HG03097 (cell line): Measurements from ENCODE around the gene MND1.

Experiments used
- ATAC-seq: cut with Tn5 transposase; IDR thresholded peaks from one replicate; pipeline ENCODE4 v1.9.1; 2021; ENCODE audit not compliant: unreplicated experiment, low FRiP score

MND1 gene

GRCh38 chr4:153344131-153345011, at the start of gene MND1:
TSS of gene MND1 (plus strand) at chr4:153344688. CDS start at chr4:153344738, 50 bp downstream.
- ATAC-seq = peak; percentile 76

- no peak for ATAC-seq
Observed at GRCh38 chr4:153295131-153295755, 49.2 kb upstream of the MND1 start.

- ATAC-seq = no peak
Observed at GRCh38 chr4:153296040-153296823, 48.3 kb upstream of the MND1 start.

- ATAC-seq = no peak
Observed at GRCh38 chr4:153297116-153297515, 47.4 kb upstream of the MND1 start.

GRCh38 chr4:153310793-153311192, 33.7 kb upstream of the MND1 start:
- no peak for ATAC-seq

- ATAC-seq = no peak
Observed at GRCh38 chr4:153314915-153315314, 29.6 kb upstream of the MND1 start.

- no peak for ATAC-seq
Observed at GRCh38 chr4:153318696-153319320, 25.7 kb upstream of the MND1 start.

GRCh38 chr4:153322791-153323190, 21.7 kb upstream of the MND1 start:
- no peak for ATAC-seq

GRCh38 chr4:153324046-153324445, 20.4 kb upstream of the MND1 start:
- no peak for ATAC-seq

GRCh38 chr4:153325558-153325957, 18.9 kb upstream of the MND1 start:
- no peak for ATAC-seq

- no peak for ATAC-seq
Observed at GRCh38 chr4:153326513-153326912, 18.0 kb upstream of the MND1 start.

- no peak for ATAC-seq
Observed at GRCh38 chr4:153327247-153327646, 17.2 kb upstream of the MND1 start.

- no peak for ATAC-seq
Observed at GRCh38 chr4:153332936-153333335, 11.6 kb upstream of the MND1 start.

- ATAC-seq = no peak
Observed at GRCh38 chr4:153333874-153334273, 10.6 kb upstream of the MND1 start.

- ATAC-seq = no peak
Observed at GRCh38 chr4:153335665-153336064, 8.8 kb upstream of the MND1 start.

- no peak for ATAC-seq
Observed at GRCh38 chr4:153337686-153338085, 6.8 kb upstream of the MND1 start.

GRCh38 chr4:153341575-153342090, 2.9 kb upstream of the MND1 start:
- ATAC-seq = no peak

GRCh38 chr4:153342751-153343552, 1.5 kb upstream of the MND1 start:
- no peak for ATAC-seq
